GM21360 (cell line): ENCODE measurements around the gene INTS1.

Source experiments
- ATAC-seq: cut with Tn5 transposase; IDR thresholded peaks from one replicate; pipeline ENCODE4 v1.9.1; 2021; ENCODE audit warnings: mild to moderate bottlenecking, moderate library complexity; ENCODE audit not compliant: unreplicated experiment

The INTS1 gene

GRCh38 chr7:1434891-1435670 lies 69.1 kb downstream of the INTS1 start:
- no peak for ATAC-seq

- ATAC-seq, result no peak
These were observed 69.9 kb downstream of the INTS1 start for GRCh38 chr7:1434165-1434718.

GRCh38 chr7:1433128-1433920 lies 70.9 kb downstream of the INTS1 start:
- ATAC-seq, result no peak

- no peak for ATAC-seq
These were observed 71.6 kb downstream of the INTS1 start for GRCh38 chr7:1432411-1433082.

GRCh38 chr7:1431634-1432380 lies 72.4 kb downstream of the INTS1 start:
- no peak for ATAC-seq

- ATAC-seq, result no peak
These were observed 73.0 kb downstream of the INTS1 start for GRCh38 chr7:1431226-1431625.

GRCh38 chr7:1430056-1430845 lies 73.9 kb downstream of the INTS1 start:
- ATAC-seq, result no peak

GRCh38 chr7:1428941-1429501 lies 75.2 kb downstream of the INTS1 start:
- no peak for ATAC-seq

GRCh38 chr7:1427064-1427657 lies 77.0 kb downstream of the INTS1 start:
- ATAC-seq, result no peak

GRCh38 chr7:1426474-1426873 lies 77.7 kb downstream of the INTS1 start:
- no peak for ATAC-seq

GRCh38 chr7:1425292-1426136 lies 78.7 kb downstream of the INTS1 start:
- ATAC-seq, result no peak

GRCh38 chr7:1424041-1424440 lies 80.1 kb downstream of the INTS1 start:
- ATAC-seq, result no peak

- ATAC-seq, result no peak
These were observed 80.9 kb downstream of the INTS1 start for GRCh38 chr7:1423264-1423811.

- ATAC-seq, result no peak
These were observed 81.5 kb downstream of the INTS1 start for GRCh38 chr7:1422512-1423263.

GRCh38 chr7:1421946-1422345 lies 82.2 kb downstream of the INTS1 start:
- no peak for ATAC-seq

- no peak for ATAC-seq
These were observed 83.0 kb downstream of the INTS1 start for GRCh38 chr7:1421020-1421790.
